Neural progenitor cell (in vitro differentiated cells): Measurements from ENCODE around the gene OAS1. TPM values are rescaled to one million over a fixed set of nuclear protein-coding genes. Genes with fewer than 3 reads are reported as not detected.

Source experiments
- DNase-seq: peaks from one replicate; pipeline ENCODE4 v3.0.0-alpha.2; 2016; ENCODE audit warnings: low spot score
- H2AFZ ChIP-seq: fragments of 200-600 bp; sonication (generic); replicated peaks from 2 replicates; pipeline ENCODE4 v1.6.1; 2016; ENCODE audit warnings: antibody characterized with exemption
- H3F3A ChIP-seq: fragments of 200-600 bp; sonication (generic); 2 replicates; pipeline ENCODE4 v1.6.1; 2016; ENCODE audit warnings: antibody characterized with exemption, low read depth
- H3K27ac ChIP-seq: fragments of 200-600 bp; sonication (generic); 2 replicates; pipeline ENCODE4 v1.5.1; 2016; ENCODE audit warnings: mild to moderate bottlenecking
- H3K27me3 ChIP-seq: fragments of 200-600 bp; sonication (generic); 2 replicates; pipeline ENCODE4 v1.6.1; 2016; ENCODE audit warnings: mild to moderate bottlenecking, moderate library complexity
- H3K36me3 ChIP-seq: fragments of 200-600 bp; sonication (generic); 2 replicates; pipeline ENCODE4 v1.5.1; 2016
- H3K4me1 ChIP-seq: fragments of 200-600 bp; sonication (generic); 2 replicates; pipeline ENCODE4 v1.6.1; 2016; ENCODE audit warnings: mixed run types
- H3K4me2 ChIP-seq: fragments of 200-600 bp; sonication (generic); 2 replicates; pipeline ENCODE4 v1.6.1; 2016
- H3K4me3 ChIP-seq: fragments of 200-600 bp; sonication (generic); 2 replicates; pipeline ENCODE4 v1.5.1; 2016
- H3K79me2 ChIP-seq: fragments of 200-600 bp; sonication (generic); 2 replicates; pipeline ENCODE4 v1.6.1; 2016; ENCODE audit warnings: low read depth
- H3K9ac ChIP-seq: fragments of 200-600 bp; sonication (generic); 2 replicates; pipeline ENCODE4 v1.6.1; 2016
- H3K9me3 ChIP-seq: fragments of 200-600 bp; sonication (generic); 2 replicates; pipeline ENCODE4 v1.5.1; 2016; ENCODE audit warnings: low read depth
- H4K20me1 ChIP-seq: fragments of 200-600 bp; sonication (generic); 2 replicates; pipeline ENCODE4 v1.6.1; 2016; ENCODE audit warnings: low read depth
- H3K27ac Mint-ChIP-seq: 3 replicates; pipeline ENCODE4 v1.8.0; 2021; ENCODE audit warnings: mixed read lengths
- H3K27me3 Mint-ChIP-seq: 2 replicates; pipeline ENCODE4 v1.8.0; 2022; ENCODE audit warnings: low read depth, mild to moderate bottlenecking, inconsistent platforms, moderate library complexity, mixed read lengths; ENCODE audit not compliant: insufficient read depth
- H3K36me3 Mint-ChIP-seq: 3 replicates; pipeline ENCODE4 v1.8.0; 2021; ENCODE audit warnings: mixed read lengths
- H3K4me1 Mint-ChIP-seq: 3 replicates; pipeline ENCODE4 v1.8.0; 2021; ENCODE audit warnings: mixed read lengths
- H3K4me3 Mint-ChIP-seq: 3 replicates; pipeline ENCODE4 v1.8.0; 2021; ENCODE audit warnings: mild to moderate bottlenecking, moderate library complexity, mixed read lengths
- H3K9me3 Mint-ChIP-seq: 3 replicates; pipeline ENCODE4 v1.8.0; 2020; ENCODE audit warnings: mixed read lengths
- CTCF ChIP-seq: fragments of 200-600 bp; sonication (generic); IDR thresholded peaks from 2 replicates; pipeline ENCODE4 v1.5.1; 2017; ENCODE audit warnings: antibody characterized with exemption, mild to moderate bottlenecking
- EZH2 ChIP-seq: fragments of 200-600 bp; sonication (generic); IDR thresholded peaks from 2 replicates; pipeline ENCODE4 v1.6.1; 2017; ENCODE audit warnings: antibody characterized with exemption, mild to moderate bottlenecking, moderate library complexity
- EZH2phosphoT487 ChIP-seq: fragments of 200-600 bp; sonication (generic); IDR thresholded peaks from 2 replicates; pipeline ENCODE4 v1.6.1; 2017; ENCODE audit warnings: antibody characterized with exemption
- total RNA-seq: library from RNA; depleted of rRNA; stranded (reverse); fragments of >200 nt; gene quantifications from 2 replicates; pipeline ENCODE4 v1.2.3, GENCODE V29; 2015; ENCODE audit warnings: low replicate concordance

OAS1 gene
- total RNA-seq, 1 donor from 2014 or later = not detected

DNA sequence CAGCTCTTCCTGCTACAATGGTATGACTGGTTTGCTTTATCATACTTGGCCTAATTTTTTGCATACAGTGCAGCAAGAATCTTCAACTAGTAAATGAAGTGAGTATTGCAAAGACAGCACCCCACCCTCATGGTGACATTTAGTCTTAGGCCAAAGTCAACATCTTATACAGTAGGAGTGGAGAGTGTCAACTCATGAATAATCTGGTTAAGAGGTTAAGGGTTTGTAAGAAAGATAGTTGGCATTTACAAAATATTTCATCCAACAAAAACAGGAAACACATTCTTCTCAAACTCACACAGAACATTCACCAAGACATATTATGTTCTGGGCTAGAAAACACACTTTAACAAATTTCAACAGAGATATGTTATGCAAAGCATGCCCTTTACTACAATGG, 2.2 kb upstream of the OAS1 start:
- Histone ChIP-seq H3K4me2 (no peak overlapping the region), H3K4me3 (no peak overlapping the region), H3K36me3 (no peaks in the 10 kb centered on the region), H3K9me3 (no peaks in the 10 kb centered on the region), H3K27ac (no peak overlapping the region), H3K27me3 (no peaks in the 10 kb centered on the region), H4K20me1 (no peaks in the 10 kb centered on the region), H3K4me1 (peaks cover 6% of the 10 kb centered on the region), H2AFZ (no peak overlapping the region), H3K79me2 (no peaks in the 10 kb centered on the region), H3K9ac (no peak overlapping the region), H3F3A (no peaks in the 10 kb centered on the region)
- H3K27me3 Mint-ChIP-seq = peaks cover 8% of the 10 kb centered on the region
- no peak overlapping the region for H3K27ac Mint-ChIP-seq
- no peak for TF ChIP-seq EZH2
- TF ChIP-seq EZH2phosphoT487 = no peak
- TF ChIP-seq CTCF = no peak
- H3K9me3 Mint-ChIP-seq = peaks cover 8% of the 10 kb centered on the region
- no peak for DNase-seq
- peaks cover 7% of the 10 kb centered on the region for H3K4me1 Mint-ChIP-seq
- no peaks in the 10 kb centered on the region for H3K36me3 Mint-ChIP-seq
- no peak overlapping the region for H3K4me3 Mint-ChIP-seq

DNA sequence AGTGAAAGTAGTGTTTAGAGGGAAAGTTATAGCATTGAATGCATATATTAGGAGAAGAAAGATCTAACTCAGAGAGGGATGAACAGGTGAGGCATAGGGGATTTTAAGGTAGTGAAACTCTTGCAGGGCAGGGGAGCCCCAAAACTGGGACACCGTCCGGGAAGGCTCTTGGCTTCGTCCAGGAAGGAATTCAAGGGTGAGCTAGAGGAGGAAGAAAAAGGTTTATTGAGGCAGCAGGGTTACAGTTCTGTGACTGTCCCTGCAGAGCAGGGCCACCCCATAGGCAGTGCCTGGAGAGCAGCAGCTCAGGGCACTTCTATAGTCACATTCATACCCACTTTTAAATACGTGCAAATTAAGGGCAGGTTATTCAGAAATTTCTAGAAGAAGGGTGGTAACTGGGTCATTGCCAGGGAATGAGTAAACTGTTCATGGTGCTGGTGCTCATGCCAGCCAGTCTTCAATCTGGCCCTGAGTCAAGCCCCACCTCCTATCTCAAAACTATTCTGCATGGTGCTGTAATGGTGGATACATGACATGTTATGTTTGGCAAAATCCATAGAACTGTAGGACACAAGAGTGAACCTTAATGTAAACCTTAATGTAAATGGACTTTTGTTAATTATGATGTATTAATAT, 1.2 kb upstream of the OAS1 start:
- H3K27ac ChIP-seq = no peak overlapping the region
- peaks cover 6% of the 10 kb centered on the region for H3K4me1 ChIP-seq
- DNase-seq = no peak
- peaks cover 8% of the 10 kb centered on the region for H3K27me3 Mint-ChIP-seq
- H3K4me1 Mint-ChIP-seq = peaks cover 7% of the 10 kb centered on the region
- H3K36me3 Mint-ChIP-seq = no peaks in the 10 kb centered on the region
- H3K4me2 ChIP-seq = no peak overlapping the region
- no peaks in the 10 kb centered on the region for H3K79me2 ChIP-seq
- H3K27me3 ChIP-seq = no peaks in the 10 kb centered on the region
- H3K9me3 ChIP-seq = no peaks in the 10 kb centered on the region
- H3K9me3 Mint-ChIP-seq = peaks cover 8% of the 10 kb centered on the region
- H3K4me3 ChIP-seq = no peak overlapping the region
- H2AFZ ChIP-seq = no peak overlapping the region
- H3K27ac Mint-ChIP-seq = no peak overlapping the region
- TF ChIP-seq CTCF (no peak), EZH2phosphoT487 (no peak), EZH2 (no peak)
- no peak overlapping the region for H3K9ac ChIP-seq
- no peaks in the 10 kb centered on the region for H3F3A ChIP-seq
- no peaks in the 10 kb centered on the region for H4K20me1 ChIP-seq
- H3K36me3 ChIP-seq = no peaks in the 10 kb centered on the region
- H3K4me3 Mint-ChIP-seq = no peak overlapping the region

- no peak overlapping the region for H2AFZ ChIP-seq
- Mint-ChIP-seq H3K4me1 (peaks cover 7% of the 10 kb centered on the region), H3K27ac (no peak overlapping the region)
Measured at GRCh38 chr12:112907415-112908157, 824 bp downstream of the OAS1 start.

More at GRCh38 chr12:112907415-112908157, 824 bp downstream of the OAS1 start:
- no peak overlapping the region for H3K4me2 ChIP-seq
- H3K79me2 ChIP-seq = no peaks in the 10 kb centered on the region
- TF ChIP-seq EZH2phosphoT487 (no peak), EZH2 (no peak), CTCF (no peak)
- H3F3A ChIP-seq = no peaks in the 10 kb centered on the region
- no peaks in the 10 kb centered on the region for H3K36me3 ChIP-seq
- H3K36me3 Mint-ChIP-seq = no peaks in the 10 kb centered on the region
- DNase-seq = no peak
- no peaks in the 10 kb centered on the region for H4K20me1 ChIP-seq
- H3K4me3 ChIP-seq = no peak overlapping the region
- H3K27me3 ChIP-seq = no peaks in the 10 kb centered on the region
- H3K9ac ChIP-seq = no peak overlapping the region
- peaks cover 8% of the 10 kb centered on the region for H3K27me3 Mint-ChIP-seq
- peaks cover 6% of the 10 kb centered on the region for H3K4me1 ChIP-seq
- H3K27ac ChIP-seq = no peak overlapping the region
- H3K9me3 Mint-ChIP-seq = peaks cover 14% of the 10 kb centered on the region
- peaks cover under 1% of the 10 kb centered on the region for H3K9me3 ChIP-seq
- no peak overlapping the region for H3K4me3 Mint-ChIP-seq
